ENCODE results near the gene CD164L2.

CD164L2 gene

DNA sequence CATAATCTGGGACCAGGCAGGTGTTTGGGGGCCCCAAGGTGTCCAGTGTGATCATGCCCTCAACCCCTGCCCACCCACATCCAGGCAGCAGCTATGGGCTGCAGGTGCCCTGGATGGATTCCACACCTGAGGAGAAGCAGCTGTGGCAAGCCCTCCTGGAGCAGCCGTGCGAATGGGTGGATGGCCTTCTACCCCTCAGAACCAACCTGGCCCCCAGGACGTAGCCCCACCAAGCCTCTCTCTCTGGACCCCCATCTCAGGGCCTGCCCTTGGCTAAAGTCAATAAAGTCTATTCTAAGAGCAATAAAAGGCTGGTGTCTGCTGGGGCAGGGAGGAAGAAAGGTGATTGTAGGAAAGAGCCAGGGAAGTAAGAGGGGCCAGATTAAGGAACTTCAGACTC, 29.5 kb downstream of the CD164L2 start:
- TF ChIP-seq CTCF (conservative IDR thresholded peaks at IDR 0.05; ENCODE audit: low read depth): no peak
- peak overlapping the region; percentile 98 for H3K27ac ChIP-seq
- POLR2A ChIA-PET (ENCODE audit: low non-redundant PET): no interaction called here
- CTCF ChIA-PET: interaction anchor here (0.8 kb wide), 1 partner anchor 53 kb away, joined by 3 read pairs; no protein-coding TSS in a partner anchor
- no peak for DNase-seq (ENCODE audit: low spot score)

DNA sequence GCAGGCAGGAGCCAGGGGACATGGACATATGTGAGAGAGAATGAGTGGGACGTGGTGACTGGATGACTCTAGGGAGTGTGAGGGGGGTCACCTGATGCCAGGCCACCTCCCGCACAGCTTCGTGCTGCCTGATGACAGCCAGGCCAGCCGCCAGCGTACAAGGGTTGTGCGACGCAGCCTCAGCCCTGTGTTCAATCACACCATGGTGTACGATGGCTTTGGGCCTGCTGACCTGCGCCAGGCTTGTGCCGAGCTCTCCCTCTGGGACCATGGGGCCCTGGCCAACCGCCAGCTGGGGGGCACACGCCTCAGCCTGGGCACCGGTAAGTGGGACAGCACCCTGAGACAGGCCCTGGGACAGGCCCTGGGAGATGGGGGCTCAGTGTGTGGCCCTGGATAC, 30.0 kb downstream of the CD164L2 start:
- ChIA-PET CTCF (interaction anchor here (0.6 to 0.8 kb wide), 3 partner anchors 13 to 912 kb away, joined by 3 read pairs; no protein-coding TSS in a partner anchor), POLR2A (ENCODE audit: low non-redundant PET) (no interaction called here)
- no peak for TF ChIP-seq CTCF (conservative IDR thresholded peaks at IDR 0.05; ENCODE audit: low read depth)
- peak overlapping the region; percentile 98 for H3K27ac ChIP-seq
- no peak for DNase-seq (ENCODE audit: low spot score)

GRCh38 chr1:27351541-27352107, 31.5 kb downstream of the CD164L2 start:
- H3K27ac ChIP-seq: peak overlapping the region; percentile 98
- POLR2A ChIA-PET (ENCODE audit: low non-redundant PET): no interaction called here
- CTCF ChIA-PET: interaction anchor here (0.6 to 0.7 kb wide), 3 partner anchors 9 to 387 kb away, joined by 3 to 4 read pairs (median 4); no protein-coding TSS in a partner anchor
- TF ChIP-seq CTCF (conservative IDR thresholded peaks at IDR 0.05; ENCODE audit: low read depth): no peak
- DNase-seq (ENCODE audit: low spot score): no peak

- H3K27ac ChIP-seq: peak overlapping the region; percentile 98
- ChIA-PET POLR2A (ENCODE audit: low non-redundant PET) (interaction anchor here (0.7 kb wide), 1 partner anchor 9 kb away, joined by 3 read pairs; no protein-coding TSS in a partner anchor), CTCF (interaction anchor here (0.6 kb wide), 1 partner anchor 252 kb away, joined by 3 read pairs; no protein-coding TSS in a partner anchor)
- no peak for DNase-seq (ENCODE audit: low spot score)
- TF ChIP-seq CTCF (conservative IDR thresholded peaks at IDR 0.05; ENCODE audit: low read depth): no peak
Measured at GRCh38 chr1:27350663-27351540, 32.2 kb downstream of the CD164L2 start.

DNA sequence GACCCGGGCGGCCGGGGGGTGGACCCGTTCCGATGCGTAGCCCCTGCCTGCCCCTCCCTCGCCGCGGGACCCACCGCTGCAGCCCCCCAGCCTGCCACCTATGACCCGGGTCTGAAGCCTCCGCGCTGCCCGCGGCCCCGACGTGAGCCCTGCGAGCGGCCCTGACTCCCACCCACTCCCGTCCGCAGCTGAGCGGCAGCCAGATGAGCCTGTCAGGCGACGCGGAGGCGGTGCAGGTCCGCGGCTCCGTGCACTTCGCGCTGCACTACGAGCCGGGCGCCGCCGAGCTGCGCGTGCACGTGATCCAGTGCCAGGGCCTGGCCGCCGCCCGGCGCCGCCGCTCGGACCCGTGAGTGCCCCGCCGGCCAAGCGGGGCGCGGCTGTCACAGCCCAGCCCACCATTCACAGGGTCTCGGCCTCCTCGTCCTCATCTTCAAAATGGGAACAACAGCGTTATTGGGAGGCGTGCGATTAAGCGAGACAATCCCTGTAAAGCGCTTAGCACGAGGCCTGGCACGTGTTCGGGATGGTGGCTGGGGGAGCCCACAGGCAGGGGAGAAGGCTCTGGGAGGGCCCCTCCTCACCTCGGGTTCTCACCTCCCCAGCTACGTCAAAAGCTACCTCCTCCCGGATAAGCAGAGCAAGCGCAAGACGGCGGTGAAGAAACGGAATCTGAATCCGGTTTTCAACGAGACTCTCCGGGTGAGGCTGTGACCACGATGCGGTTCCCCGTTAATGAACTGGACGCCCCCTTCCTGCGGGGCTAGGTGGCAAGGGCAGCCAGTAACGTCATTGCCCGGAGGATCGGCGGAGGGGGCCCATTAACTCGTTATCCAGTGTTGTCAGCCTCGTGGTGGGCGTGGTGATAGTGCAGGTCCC, 33.1 kb downstream of the CD164L2 start:
- POLR2A ChIA-PET (ENCODE audit: low non-redundant PET): interaction anchor here (0.7 kb wide), 2 partner anchors 8 to 10 kb away, joined by 3 to 4 read pairs; no protein-coding TSS in a partner anchor
- CTCF ChIA-PET: interaction anchor here (0.6 to 1.0 kb wide), 5 partner anchors 16 to 251 kb away, joined by 3 to 4 read pairs (median 3); partner anchors contain the start of gene MAP3K6

More for the DNA sequence above, 33.1 kb downstream of the CD164L2 start:
- no peak for TF ChIP-seq CTCF (conservative IDR thresholded peaks at IDR 0.05; ENCODE audit: low read depth)
- peak overlapping the region; percentile 98 for H3K27ac ChIP-seq
- DNase-seq (ENCODE audit: low spot score): no peak
